Colonic mucosa (tissue), 4 donors: ENCODE results near the gene SNTN. TPM values are rescaled to one million over a fixed set of nuclear protein-coding genes. Genes with fewer than 3 reads are reported as not detected.

ENCODE experiments used
- DNase-seq: peaks from one replicate; pipeline ENCODE4 v3.0.0-alpha.2; 2020
- H3K27ac ChIP-seq: fragments of 200-600 bp; one replicate; pipeline ENCODE4 v1.8.0; 2021
- H3K27me3 ChIP-seq: fragments of 200-600 bp; one replicate; pipeline ENCODE4 v1.8.0; 2021
- H3K36me3 ChIP-seq: fragments of 200-600 bp; one replicate; pipeline ENCODE4 v1.8.0; 2021
- H3K4me1 ChIP-seq: fragments of 200-600 bp; one replicate; pipeline ENCODE4 v1.8.0; 2021; ENCODE audit warnings: mild to moderate bottlenecking
- H3K4me3 ChIP-seq: fragments of 200-600 bp; one replicate; pipeline ENCODE4 v1.8.0; 2021
- H3K9ac ChIP-seq, 2 donors: one replicate each; pipeline ENCODE4 v1.7.0; 2013; ENCODE audit warnings: control low read depth in 2 of 2, low read depth in 2 of 2, low read length in 2 of 2
- H3K9me3 ChIP-seq: fragments of 200-600 bp; one replicate; pipeline ENCODE4 v1.8.0; 2021
- CTCF ChIP-seq: fragments of 200-600 bp; IDR thresholded peaks from one replicate; pipeline ENCODE4 v1.8.0; 2022; ENCODE audit warnings: antibody characterized with exemption, mild to moderate bottlenecking
- intact Hi-C: fragments of 100-400 bp; cut with DNase I; formaldehyde crosslinking; loops from one replicate; pipeline ENCODE4 v1.14.1; 2022
- total RNA-seq, 2 donors: library from RNA; stranded (reverse); fragmentation: NEBNext Ultra II Directional in 1 of 2; extraction: Animal tissue kit (Norgen Biotek cat#: 25700) in 1 of 2; gene quantifications; one replicate each; pipeline ENCODE4 v1.2.1, GENCODE V29; 2021
- donor health status: healthy.
- donor health status: DM: no; HTN: no; CAD: no.
- donor health status: DM: no; HTN: no; CAD: no.

Gene SNTN
- total RNA-seq, result under 1 TPM in 1 of 2 donors, not detected in 1; 0.27 TPM

GRCh38 chr3:63652066-63652725 lies at the start of gene SNTN:
TSS of gene SNTN (plus strand) at chr3:63652675. CDS start at chr3:63652688, 13 bp downstream.
- Histone ChIP-seq H3K36me3 (no peaks in the 10 kb centered on the region), H3K4me3 (no peak within 1 kb of the TSS), H3K27ac (no peak within 1 kb of the TSS), H3K4me1 (no peaks in the 10 kb centered on the region), H3K27me3 (no peaks in the 10 kb centered on the region), H3K9me3 (no peaks in the 10 kb centered on the region), H3K9ac (no peak within 1 kb of the TSS)
- intact Hi-C loops, result no loop called here
- DNase-seq, result no peak
- TF ChIP-seq CTCF, result no peak

DNA sequence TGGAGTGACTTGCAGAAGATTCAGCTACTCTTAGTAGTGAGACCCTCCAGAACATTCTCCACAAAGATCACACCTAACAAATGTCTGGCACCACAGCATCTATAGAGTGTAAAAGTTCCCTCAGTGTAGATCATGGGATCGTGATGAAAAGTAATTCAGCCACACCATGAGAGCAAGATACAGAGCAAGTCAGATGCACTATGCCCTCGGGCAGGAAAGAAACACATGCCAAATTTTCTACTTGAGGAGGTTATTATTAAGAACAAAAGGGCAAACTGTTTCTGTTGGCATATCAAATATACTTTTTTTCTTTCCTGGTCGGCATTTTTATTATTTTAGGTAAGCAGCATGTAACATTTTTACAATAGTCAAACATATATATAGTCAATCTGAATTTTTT lies 44.8 kb upstream of the SNTN start:
- H3K27ac ChIP-seq, result no peak overlapping the region
- no peaks in the 10 kb centered on the region for H3K36me3 ChIP-seq
- H3K9me3 ChIP-seq, result no peaks in the 10 kb centered on the region
- H3K4me3 ChIP-seq, result no peak overlapping the region
- H3K4me1 ChIP-seq, result no peaks in the 10 kb centered on the region
- DNase-seq, result no peak
- H3K9ac ChIP-seq, result no peak overlapping the region
- TF ChIP-seq CTCF, result no peak
- intact Hi-C loops, result no loop called here
- no peaks in the 10 kb centered on the region for H3K27me3 ChIP-seq

GRCh38 chr3:63609408-63609807 lies 43.1 kb upstream of the SNTN start:
- Histone ChIP-seq H3K4me1 (no peaks in the 10 kb centered on the region), H3K36me3 (no peaks in the 10 kb centered on the region), H3K27me3 (no peaks in the 10 kb centered on the region), H3K4me3 (no peak overlapping the region), H3K9me3 (no peaks in the 10 kb centered on the region), H3K9ac (no peak overlapping the region), H3K27ac (no peak overlapping the region)
- no peak for TF ChIP-seq CTCF
- intact Hi-C loops, result no loop called here
- DNase-seq, result no peak

- H3K27me3 ChIP-seq, result no peaks in the 10 kb centered on the region
- no peak overlapping the region for H3K9ac ChIP-seq
- no peak overlapping the region for H3K27ac ChIP-seq
- no peak for TF ChIP-seq CTCF
- no peaks in the 10 kb centered on the region for H3K9me3 ChIP-seq
- intact Hi-C loops, result no loop called here
- H3K4me1 ChIP-seq, result no peaks in the 10 kb centered on the region
- H3K36me3 ChIP-seq, result no peaks in the 10 kb centered on the region
- no peak overlapping the region for H3K4me3 ChIP-seq
- DNase-seq, result no peak
Measured at GRCh38 chr3:63609834-63610233, 42.6 kb upstream of the SNTN start.

- H3K27ac ChIP-seq, result no peak overlapping the region
- intact Hi-C loops, result no loop called here
- no peaks in the 10 kb centered on the region for H3K27me3 ChIP-seq
- H3K4me1 ChIP-seq, result no peaks in the 10 kb centered on the region
- no peaks in the 10 kb centered on the region for H3K9me3 ChIP-seq
- no peaks in the 10 kb centered on the region for H3K36me3 ChIP-seq
- DNase-seq, result no peak
- no peak for TF ChIP-seq CTCF
- H3K9ac ChIP-seq, result no peak overlapping the region
- no peak overlapping the region for H3K4me3 ChIP-seq
Measured at GRCh38 chr3:63611382-63611781, 41.1 kb upstream of the SNTN start.
